Occipital lobe (tissue), 2 donors: ENCODE data around the gene SPECC1. TPM values are rescaled to one million over a fixed set of nuclear protein-coding genes. Genes with fewer than 3 reads are reported as not detected.
"Not testable (repeated sequence)": the region's sequence is repeated elsewhere in the genome, so short reads cannot be mapped to it uniquely, and the experiment has no call there.

ENCODE experiments used
- DNase-seq: peaks from one replicate; lab custom pipeline; 2025; lab: John Stamatoyannopoulos, UW
- total RNA-seq: library from RNA; depleted of rRNA; stranded (reverse); fragments of >200 nt; gene quantifications from one replicate; pipeline ENCODE4 v1.2.3, GENCODE V29; 2014

The SPECC1 gene
- total RNA-seq, 1 donor from 2014 or later: 49.1 TPM

GRCh38 chr17:20232611-20233010, 223.5 kb downstream of the SPECC1 start:
- no peak for DNase-seq

- DNase-seq: no peak
These were observed 225.1 kb downstream of the SPECC1 start for GRCh38 chr17:20234276-20234675.

GRCh38 chr17:20235747-20236146, 226.6 kb downstream of the SPECC1 start:
- DNase-seq: no peak

GRCh38 chr17:20236578-20237227, 227.5 kb downstream of the SPECC1 start:
- no peak for DNase-seq

GRCh38 chr17:20239776-20240175, 230.6 kb downstream of the SPECC1 start:
- DNase-seq: not testable (repeated sequence)

GRCh38 chr17:20241855-20242254, 232.7 kb downstream of the SPECC1 start:
- no peak for DNase-seq

- no peak for DNase-seq
These were observed 233.1 kb downstream of the SPECC1 start for GRCh38 chr17:20242271-20242670.

GRCh38 chr17:20243524-20243923, 234.4 kb downstream of the SPECC1 start:
- DNase-seq: no peak

- DNase-seq: no peak
These were observed 235.5 kb downstream of the SPECC1 start for GRCh38 chr17:20244671-20245070.

- DNase-seq: no peak
These were observed 237.5 kb downstream of the SPECC1 start for GRCh38 chr17:20246692-20247091.

GRCh38 chr17:20253323-20253722, 244.2 kb downstream of the SPECC1 start:
- DNase-seq: no peak

GRCh38 chr17:20254541-20254940, 245.4 kb downstream of the SPECC1 start:
- no peak for DNase-seq

- DNase-seq: no peak
These were observed 247.0 kb downstream of the SPECC1 start for GRCh38 chr17:20256144-20256543.

GRCh38 chr17:20257008-20257407, 247.8 kb downstream of the SPECC1 start:
- no peak for DNase-seq

- no peak for DNase-seq
These were observed 248.6 kb downstream of the SPECC1 start for GRCh38 chr17:20257798-20258197.

- no peak for DNase-seq
These were observed 250.5 kb downstream of the SPECC1 start for GRCh38 chr17:20259668-20260067.

- no peak for DNase-seq
These were observed 251.1 kb downstream of the SPECC1 start for GRCh38 chr17:20260268-20260667.

GRCh38 chr17:20262226-20263114, 253.3 kb downstream of the SPECC1 start:
- no peak for DNase-seq

GRCh38 chr17:20263115-20263433, 253.9 kb downstream of the SPECC1 start:
- not testable (repeated sequence) for DNase-seq

- DNase-seq: no peak
These were observed 254.4 kb downstream of the SPECC1 start for GRCh38 chr17:20263595-20263994.

- DNase-seq: no peak
These were observed 255.8 kb downstream of the SPECC1 start for GRCh38 chr17:20264996-20265395.

GRCh38 chr17:20266806-20267458, 257.8 kb downstream of the SPECC1 start:
- DNase-seq: no peak
